GM19023 (cell line): ENCODE results near the gene LINC01488.

Experiments used
- ATAC-seq: cut with Tn5 transposase; IDR thresholded peaks from one replicate; pipeline ENCODE4 v1.9.1; 2021; ENCODE audit warnings: mild to moderate bottlenecking, moderate library complexity; ENCODE audit not compliant: unreplicated experiment

The LINC01488 gene

DNA sequence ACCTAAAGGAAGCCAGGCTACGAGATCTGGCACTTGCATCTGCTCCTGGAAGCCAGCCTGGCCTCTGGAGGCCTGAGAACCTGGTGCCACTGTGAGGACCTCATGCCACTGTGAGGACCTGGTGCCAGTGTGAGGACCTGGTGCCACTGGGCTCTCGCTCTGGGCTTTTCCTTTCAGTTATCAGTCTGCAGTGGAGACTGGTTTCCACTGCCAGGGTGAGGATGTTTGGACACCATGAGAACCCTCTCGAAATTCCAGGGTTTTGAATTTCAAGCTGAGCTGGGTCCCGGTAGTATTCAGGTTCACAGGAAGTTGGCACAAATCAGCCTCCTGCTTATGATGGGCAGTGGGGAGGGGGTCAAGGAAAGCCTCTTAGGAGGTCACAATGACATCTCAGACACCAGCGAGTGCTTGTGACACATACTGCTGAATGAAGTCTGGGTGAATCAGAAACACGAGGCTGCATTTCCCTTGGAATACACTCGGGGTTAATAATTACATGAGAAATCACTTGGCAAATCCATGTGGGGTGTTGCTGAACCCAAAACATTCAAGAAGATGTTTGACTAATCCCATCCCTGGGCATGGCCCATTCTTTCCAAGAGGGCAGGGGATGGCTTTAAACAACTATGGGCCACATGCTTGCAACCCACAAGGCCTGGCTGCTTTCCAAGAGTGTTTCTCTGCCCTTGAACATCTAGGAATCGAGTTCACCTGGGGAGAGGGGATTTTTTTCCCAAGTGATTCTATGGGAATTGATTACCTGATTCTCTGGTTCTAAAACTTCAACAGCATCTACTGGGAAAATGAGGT lies 60.2 kb downstream of the LINC01488 start:
- no peak for ATAC-seq

DNA sequence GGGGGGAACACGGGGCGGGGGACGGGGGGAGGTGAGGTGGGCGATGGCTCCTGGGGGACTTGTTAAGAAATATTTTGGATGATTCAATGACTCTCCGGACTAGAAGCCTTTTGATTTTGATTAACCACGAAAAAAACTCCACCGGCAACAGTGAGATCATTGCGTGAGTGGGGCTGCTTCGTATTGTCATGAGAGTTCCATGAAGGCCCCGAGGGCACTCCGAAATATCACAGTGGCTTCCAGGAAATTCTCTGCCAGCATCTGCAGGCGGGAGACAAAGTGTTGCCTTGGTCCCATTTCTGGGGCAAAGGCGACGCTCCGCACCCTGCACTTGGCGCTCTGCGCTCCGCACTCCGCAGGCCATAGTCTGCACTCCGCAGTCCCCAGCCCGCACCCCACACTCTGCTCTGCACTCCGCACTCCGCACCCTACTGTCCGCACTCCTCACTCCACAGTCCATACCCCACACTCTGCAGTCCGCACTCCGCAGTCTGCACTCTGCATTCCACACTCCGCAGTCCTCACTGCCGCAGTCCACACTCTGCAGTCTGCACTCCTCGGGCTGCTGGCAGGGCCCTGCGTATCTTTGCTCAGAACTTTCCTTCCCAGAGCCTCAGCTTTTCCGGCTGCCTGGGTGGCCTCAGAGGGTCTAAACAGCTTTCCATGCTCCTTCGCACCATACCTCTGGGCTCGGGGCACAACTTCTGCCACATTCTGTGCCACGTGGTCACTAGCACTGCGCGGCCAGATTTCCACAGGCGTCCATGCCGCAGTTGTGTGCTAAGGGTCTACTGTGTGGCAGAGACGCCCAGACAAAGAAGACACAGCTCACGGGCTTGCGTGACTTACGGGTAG lies 61.1 kb downstream of the LINC01488 start:
- no peak for ATAC-seq
